Mesodermal cell (in vitro differentiated cells): ENCODE data around the gene ABHD15.

Experiments used
- H3K27ac ChIP-seq: 2 replicates; pipeline ENCODE4 v1.7.0; 2013; ENCODE audit warnings: mild to moderate bottlenecking, low read depth, low read length, moderate library complexity; ENCODE audit not compliant: severe bottlenecking
- H3K36me3 ChIP-seq: 2 replicates; pipeline ENCODE4 v1.7.1; 2013; ENCODE audit warnings: mild to moderate bottlenecking, low read length, moderate library complexity; ENCODE audit not compliant: control insufficient read depth, insufficient read depth
- H3K4me1 ChIP-seq: one replicate; pipeline ENCODE4 v1.7.1; 2013; ENCODE audit warnings: mild to moderate bottlenecking, low read length; ENCODE audit not compliant: insufficient read depth, control insufficient read depth, poor library complexity, severe bottlenecking
- H3K4me3 ChIP-seq: 2 replicates; pipeline ENCODE4 v1.7.0; 2013; ENCODE audit warnings: low read length, control low read depth, mild to moderate bottlenecking; ENCODE audit not compliant: insufficient read depth, poor library complexity, severe bottlenecking; ENCODE audit errors: extremely low read depth
- H3K9me3 ChIP-seq: 2 replicates; pipeline ENCODE4 v1.7.1; 2013; ENCODE audit warnings: mild to moderate bottlenecking, low read length, moderate library complexity; ENCODE audit not compliant: control insufficient read depth
- WGBS, 2 experiments: methylation state at CpG; one replicate each; pipeline ENCODE4 v1.1.5; 2013; ENCODE audit warnings: missing lambda C conversion rate in 2 of 2; ENCODE audit not compliant: insufficient coverage in 2 of 2; 5-methylcytosine and 5-hydroxymethylcytosine counted together

The ABHD15 gene

GRCh38 chr17:29546830-29547229 is 20.0 kb downstream of the ABHD15 start:
- no CpG with 5 or more reads among the region's 1 CpG for WGBS, 2 experiments
- peaks cover 53% of the 10 kb centered on the region for H3K36me3 ChIP-seq

DNA sequence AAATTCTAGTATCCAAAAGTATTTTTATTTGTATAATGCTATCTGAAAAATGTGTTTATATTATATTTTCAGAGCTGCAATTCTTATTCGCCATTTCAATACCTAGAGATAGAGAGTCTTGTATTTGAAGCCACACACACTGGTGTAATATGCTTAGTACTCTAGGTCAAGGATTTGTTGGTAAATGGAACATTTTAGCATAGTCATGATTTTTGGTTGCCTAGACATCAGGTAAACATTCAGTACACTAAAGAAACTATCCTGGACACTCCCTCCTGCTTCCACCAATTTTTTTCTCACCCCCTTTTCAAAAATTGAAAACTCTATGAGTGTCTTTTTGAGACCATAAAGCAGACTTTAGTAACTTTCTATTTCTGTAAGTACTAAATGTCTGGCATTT is 20.8 kb downstream of the ABHD15 start:
- no CpG with 5 or more reads among the region's 1 CpG for WGBS, 2 experiments
- peaks cover 56% of the 10 kb centered on the region for H3K36me3 ChIP-seq
- no peak overlapping the region for H3K27ac ChIP-seq
- no peak overlapping the region for H3K4me3 ChIP-seq
- H3K9me3 ChIP-seq, result no peaks in the 10 kb centered on the region
- H3K4me1 ChIP-seq, result no peaks in the 10 kb centered on the region

More at GRCh38 chr17:29546830-29547229, 20.0 kb downstream of the ABHD15 start:
- H3K9me3 ChIP-seq, result no peaks in the 10 kb centered on the region
- no peaks in the 10 kb centered on the region for H3K4me1 ChIP-seq
- H3K27ac ChIP-seq, result no peak overlapping the region
- no peak overlapping the region for H3K4me3 ChIP-seq

GRCh38 chr17:29544066-29544465 is 22.8 kb downstream of the ABHD15 start:
- 100% methylated on average over 1 of the region's 4 CpGs; no CpG with 5 or more reads in 1 of the 2 experiments for WGBS, 2 experiments
- no peaks in the 10 kb centered on the region for H3K9me3 ChIP-seq
- H3K4me3 ChIP-seq, result no peak overlapping the region
- H3K36me3 ChIP-seq, result peaks cover 68% of the 10 kb centered on the region
- H3K27ac ChIP-seq, result no peak overlapping the region
- no peaks in the 10 kb centered on the region for H3K4me1 ChIP-seq

DNA sequence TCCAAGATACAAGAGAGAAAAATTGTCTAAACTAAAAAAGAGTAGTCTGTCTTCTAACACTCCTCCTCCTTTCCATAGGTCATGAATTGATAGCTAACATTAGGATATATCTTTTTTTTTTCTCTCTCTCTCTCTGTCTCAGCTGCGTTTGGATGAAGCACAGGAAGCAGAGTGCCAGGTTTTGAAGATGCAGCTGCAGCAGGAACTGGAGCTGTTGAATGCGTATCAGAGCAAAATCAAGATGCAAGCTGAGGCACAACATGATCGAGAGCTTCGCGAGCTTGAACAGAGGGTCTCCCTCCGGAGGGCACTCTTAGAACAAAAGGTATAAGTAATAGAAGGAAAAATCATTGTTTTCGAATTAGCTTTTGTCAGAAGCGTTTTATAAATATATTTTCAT is 32.9 kb downstream of the ABHD15 start:
- no peak overlapping the region for H3K27ac ChIP-seq
- WGBS, 2 experiments, result 94 to 97% methylated on average over 5 to 6 of the region's 8 CpGs
- H3K4me1 ChIP-seq, result no peaks in the 10 kb centered on the region
- no peak overlapping the region for H3K4me3 ChIP-seq
- peaks cover 70% of the 10 kb centered on the region for H3K36me3 ChIP-seq
- no peaks in the 10 kb centered on the region for H3K9me3 ChIP-seq

GRCh38 chr17:29526322-29526721 is 40.5 kb downstream of the ABHD15 start:
- H3K36me3 ChIP-seq, result peaks cover 82% of the 10 kb centered on the region
- no peaks in the 10 kb centered on the region for H3K4me1 ChIP-seq
- H3K9me3 ChIP-seq, result no peaks in the 10 kb centered on the region
- H3K4me3 ChIP-seq, result no peak overlapping the region
- H3K27ac ChIP-seq, result no peak overlapping the region
- no CpG with 5 or more reads among the region's 3 CpGs for WGBS, 2 experiments

GRCh38 chr17:29524692-29525091 is 42.1 kb downstream of the ABHD15 start:
- Histone ChIP-seq H3K36me3 (peaks cover 81% of the 10 kb centered on the region), H3K4me3 (no peak overlapping the region), H3K9me3 (no peaks in the 10 kb centered on the region), H3K4me1 (no peaks in the 10 kb centered on the region), H3K27ac (no peak overlapping the region)
- WGBS, 2 experiments, result no CpG with 5 or more reads among the region's 3 CpGs

DNA sequence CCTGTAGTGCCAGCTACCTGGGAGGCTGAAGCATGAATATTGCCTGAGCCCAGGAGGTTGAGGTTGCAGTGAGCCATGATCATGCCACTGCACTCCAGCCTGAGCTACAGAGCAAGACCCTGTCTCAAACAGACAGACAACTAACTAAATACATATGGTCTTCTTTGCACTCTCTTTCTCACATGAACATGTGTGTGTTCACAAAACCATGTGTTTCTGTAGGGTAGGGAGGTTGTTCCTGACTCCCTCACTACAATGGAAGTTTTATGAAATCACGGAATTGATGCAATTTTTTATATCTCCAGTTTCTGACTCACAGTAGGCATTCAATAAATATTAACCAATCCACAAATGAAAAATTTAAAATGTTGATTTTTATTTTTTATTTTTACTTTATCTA is 48.5 kb downstream of the ABHD15 start:
- no peaks in the 10 kb centered on the region for H3K4me1 ChIP-seq
- H3K9me3 ChIP-seq, result no peaks in the 10 kb centered on the region
- no peak overlapping the region for H3K4me3 ChIP-seq
- WGBS, 2 experiments, result no CpG with 5 or more reads among the region's 1 CpG
- no peak overlapping the region for H3K27ac ChIP-seq
- H3K36me3 ChIP-seq, result peaks cover 79% of the 10 kb centered on the region

DNA sequence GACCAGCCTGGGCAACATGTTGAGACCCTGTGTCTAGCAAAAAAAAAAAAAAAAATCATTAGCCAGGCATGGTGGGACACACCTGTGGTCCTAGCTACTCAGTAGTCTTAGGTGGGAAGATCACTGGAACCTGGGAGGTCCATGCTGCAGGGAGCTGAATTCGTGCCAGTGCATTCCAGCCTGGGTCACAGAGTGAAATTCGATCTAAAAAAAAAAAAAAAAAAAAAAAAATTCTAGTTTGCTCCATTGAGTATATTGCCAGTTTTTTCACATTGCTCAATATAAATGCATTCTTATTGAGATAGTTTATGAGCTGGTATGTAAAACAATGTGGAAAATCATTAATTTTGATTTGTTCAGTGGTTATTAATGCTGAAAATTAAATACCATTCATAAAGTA is 52.0 kb downstream of the ABHD15 start:
- H3K4me3 ChIP-seq, result no peak overlapping the region
- peaks cover 73% of the 10 kb centered on the region for H3K36me3 ChIP-seq
- WGBS, 2 experiments, result no CpG with 5 or more reads among the region's 2 CpGs
- no peaks in the 10 kb centered on the region for H3K4me1 ChIP-seq
- H3K9me3 ChIP-seq, result no peaks in the 10 kb centered on the region
- no peak overlapping the region for H3K27ac ChIP-seq

- peaks cover 61% of the 10 kb centered on the region for H3K36me3 ChIP-seq
Observed at GRCh38 chr17:29510953-29511352, 55.9 kb downstream of the ABHD15 start.

More at GRCh38 chr17:29510953-29511352, 55.9 kb downstream of the ABHD15 start:
- no peak overlapping the region for H3K27ac ChIP-seq
- 90 to 100% methylated on average over 2 to 5 of the region's 6 CpGs for WGBS, 2 experiments
- no peak overlapping the region for H3K4me3 ChIP-seq
- H3K4me1 ChIP-seq, result no peaks in the 10 kb centered on the region
- no peaks in the 10 kb centered on the region for H3K9me3 ChIP-seq
